GM06990 (cell line): ENCODE results near the gene ZNF232.
A peak's percentile ranks its signal among the peaks of the same experiment; 100 is the strongest.
"Not testable (repeated sequence)": the region's sequence is repeated elsewhere in the genome, so short reads cannot be mapped to it uniquely, and the experiment has no call there.

Source experiments
- DNase-seq: peaks from one replicate; pipeline ENCODE4 v3.0.0-alpha.2; 2011; ENCODE audit not compliant: insufficient read length; ENCODE audit errors: extremely low read depth
- H3K27me3 ChIP-seq: replicated peaks from 2 replicates; pipeline ENCODE4 v1.6.0; 2011; ENCODE audit warnings: low read length; ENCODE audit not compliant: control insufficient read depth, insufficient read depth
- H3K36me3 ChIP-seq: 2 replicates; pipeline ENCODE4 v1.5.1; 2011; ENCODE audit warnings: low read length; ENCODE audit not compliant: control insufficient read depth, insufficient read depth
- H3K4me3 ChIP-seq: replicated peaks from 2 replicates; pipeline ENCODE4 v1.5.1; 2011; ENCODE audit warnings: low read depth, mild to moderate bottlenecking, control low read depth, low read length
- TF ChIP-seq, protein P1 (sequence below): IDR thresholded peaks from 2 replicates; pipeline ENCODE4 v1.5.1; 2011; ENCODE audit warnings: low read length, control low read depth, mild to moderate bottlenecking, inconsistent platforms; ENCODE audit not compliant: insufficient read depth, poor library complexity, severe bottlenecking

The ZNF232 gene

DNA sequence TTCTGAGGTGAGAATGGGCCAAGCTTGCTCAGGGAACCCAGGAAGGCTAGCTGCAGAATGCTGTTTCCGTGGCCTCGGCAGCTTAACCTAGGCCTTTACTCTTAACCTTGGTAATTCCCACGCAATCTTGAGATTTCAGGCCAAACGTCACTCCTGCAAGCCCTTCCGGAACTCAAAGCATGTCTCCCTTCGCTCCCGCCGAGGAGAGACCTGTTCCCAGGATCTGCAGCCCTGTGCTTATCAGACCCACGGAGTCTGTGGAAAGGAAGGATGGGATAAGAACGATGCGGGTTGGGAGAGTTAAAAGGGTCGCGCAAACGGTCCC is 33.9 kb downstream of the ZNF232 start:
- H3K36me3 ChIP-seq, result peaks cover 2% of the 10 kb centered on the region
- DNase-seq, result no peak
- H3K27me3 ChIP-seq, result no peaks in the 10 kb centered on the region
- TF ChIP-seq, protein P1, sequence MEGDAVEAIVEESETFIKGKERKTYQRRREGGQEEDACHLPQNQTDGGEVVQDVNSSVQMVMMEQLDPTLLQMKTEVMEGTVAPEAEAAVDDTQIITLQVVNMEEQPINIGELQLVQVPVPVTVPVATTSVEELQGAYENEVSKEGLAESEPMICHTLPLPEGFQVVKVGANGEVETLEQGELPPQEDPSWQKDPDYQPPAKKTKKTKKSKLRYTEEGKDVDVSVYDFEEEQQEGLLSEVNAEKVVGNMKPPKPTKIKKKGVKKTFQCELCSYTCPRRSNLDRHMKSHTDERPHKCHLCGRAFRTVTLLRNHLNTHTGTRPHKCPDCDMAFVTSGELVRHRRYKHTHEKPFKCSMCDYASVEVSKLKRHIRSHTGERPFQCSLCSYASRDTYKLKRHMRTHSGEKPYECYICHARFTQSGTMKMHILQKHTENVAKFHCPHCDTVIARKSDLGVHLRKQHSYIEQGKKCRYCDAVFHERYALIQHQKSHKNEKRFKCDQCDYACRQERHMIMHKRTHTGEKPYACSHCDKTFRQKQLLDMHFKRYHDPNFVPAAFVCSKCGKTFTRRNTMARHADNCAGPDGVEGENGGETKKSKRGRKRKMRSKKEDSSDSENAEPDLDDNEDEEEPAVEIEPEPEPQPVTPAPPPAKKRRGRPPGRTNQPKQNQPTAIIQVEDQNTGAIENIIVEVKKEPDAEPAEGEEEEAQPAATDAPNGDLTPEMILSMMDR, result no peak
- peak overlapping the region; percentile 78 for H3K4me3 ChIP-seq

- not testable (repeated sequence) for H3K36me3 ChIP-seq, H3K27me3 ChIP-seq, H3K4me3 ChIP-seq, DNase-seq
Measured at GRCh38 chr17:5077275-5077674, 34.4 kb downstream of the ZNF232 start.

DNA sequence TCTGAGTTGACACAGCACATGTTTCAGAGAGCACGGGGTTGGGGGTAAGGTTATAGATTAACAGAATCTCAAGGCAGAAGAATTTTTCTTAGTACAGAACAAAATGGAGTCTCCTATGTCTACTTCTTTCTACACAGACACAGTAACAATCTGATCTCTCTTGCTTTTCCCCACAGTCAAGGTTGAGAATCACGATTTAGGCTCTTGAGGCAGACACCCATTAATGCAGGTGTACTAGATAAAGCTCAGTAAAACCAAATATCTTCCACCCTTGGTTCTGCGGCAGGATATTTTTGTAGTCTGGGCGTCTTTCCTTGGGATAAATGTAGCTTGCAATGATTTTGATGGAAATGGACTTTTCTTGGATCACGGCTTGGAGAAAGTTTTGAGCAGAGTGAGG is 36.2 kb downstream of the ZNF232 start:
- H3K4me3 ChIP-seq, DNase-seq, H3K27me3 ChIP-seq, H3K36me3 ChIP-seq: not testable (repeated sequence)

DNA sequence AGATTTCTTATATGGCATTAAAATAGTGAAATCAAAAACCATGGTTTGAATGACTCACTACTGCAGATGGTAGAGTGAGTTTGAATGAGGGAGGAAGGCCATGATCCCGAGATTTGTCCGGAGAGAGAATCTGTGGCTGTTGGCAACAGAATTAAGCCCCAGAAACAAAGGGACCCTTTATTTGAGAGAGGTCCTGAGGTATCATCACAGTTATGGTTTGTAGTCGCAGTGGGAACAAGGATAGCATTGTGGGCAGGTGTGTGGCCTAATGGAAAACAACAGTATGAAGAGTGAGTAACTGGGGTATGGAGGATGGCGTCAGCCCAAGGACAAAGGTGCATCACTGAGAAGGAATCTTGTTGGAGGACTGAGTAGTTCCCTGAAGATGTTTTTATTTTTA is 42.0 kb downstream of the ZNF232 start:
- H3K4me3 ChIP-seq, result no peak overlapping the region
- TF ChIP-seq, protein P1, result no peak
- no peaks in the 10 kb centered on the region for H3K36me3 ChIP-seq
- no peaks in the 10 kb centered on the region for H3K27me3 ChIP-seq
- DNase-seq, result no peak

GRCh38 chr17:5068236-5068635 is 43.4 kb downstream of the ZNF232 start:
- no peaks in the 10 kb centered on the region for H3K36me3 ChIP-seq
- no peak overlapping the region for H3K4me3 ChIP-seq
- DNase-seq, result no peak
- no peaks in the 10 kb centered on the region for H3K27me3 ChIP-seq
- TF ChIP-seq, protein P1, result no peak

GRCh38 chr17:5065227-5065744 is 46.4 kb downstream of the ZNF232 start:
- TF ChIP-seq, protein P1, result no peak
- Histone ChIP-seq H3K36me3 (no peaks in the 10 kb centered on the region), H3K27me3 (no peaks in the 10 kb centered on the region), H3K4me3 (no peak overlapping the region)
- no peak for DNase-seq
